SK-N-SH (cell line): ENCODE results near the gene RNFT2. TPM values are rescaled to one million over a fixed set of nuclear protein-coding genes. Genes with fewer than 3 reads are reported as not detected.
A peak's percentile ranks its signal among the peaks of the same experiment; 100 is the strongest.

Experiments
- CTCF ChIA-PET: fragments of 300-600, 350-600 bp; formaldehyde crosslinking; extraction: SDS; loops from one replicate; lab custom pipeline; 2021; lab: Yijun Ruan, JAX
- POLR2A ChIA-PET: fragments of 350-600 bp; sonication (Branson Sonifier 250); formaldehyde crosslinking; extraction: SDS; loops from one replicate; lab custom pipeline; 2020; ENCODE audit warnings: antibody characterized with exemption, inconsistent platforms; lab: Yijun Ruan, JAX
- DNase-seq: peaks from one replicate; pipeline ENCODE4 v3.0.0; 2012
- H2AFZ ChIP-seq: fragments of 200-600 bp; sonication (generic); 2 replicates; pipeline ENCODE4 v1.8.1; 2016; ENCODE audit warnings: antibody characterized with exemption, mild to moderate bottlenecking, low read depth
- H3F3A ChIP-seq: fragments of 200-600 bp; sonication (generic); replicated peaks from 2 replicates; pipeline ENCODE3; 2016; ENCODE audit warnings: antibody characterized with exemption, mild to moderate bottlenecking; ENCODE audit not compliant: insufficient read depth
- H3K27ac ChIP-seq, 2 experiments: fragments of 200-500 bp in 1 of 2; fragments of 200-600 bp in 1 of 2; sonication (Bioruptor generic) in 1 of 2; sonication (generic), shearing (Covaris generic) in 1 of 2; 2 replicates each; pipeline versions ENCODE4 v1.5.1 to v1.6.1; 2014 to 2016; ENCODE audit warnings: low read depth in 2 of 2, inconsistent platforms in 1 of 2, low read length in 1 of 2, mild to moderate bottlenecking in 1 of 2, mixed read lengths in 1 of 2
- H3K27me3 ChIP-seq: fragments of 200-600 bp; sonication (generic), shearing (Covaris generic); 2 replicates; pipeline ENCODE4 v1.6.1; 2016; ENCODE audit warnings: mixed run types; ENCODE audit not compliant: insufficient read depth
- H3K36me3 ChIP-seq, 2 experiments: fragments of 200-500 bp in 1 of 2; fragments of 200-600 bp in 1 of 2; sonication (Bioruptor generic) in 1 of 2; sonication (generic) in 1 of 2; replicated peaks in 1 of 2; 2 replicates each; pipeline versions ENCODE3 to v1.5.1; 2014 to 2016; ENCODE audit warnings: low read length in 1 of 2, mild to moderate bottlenecking in 1 of 2; ENCODE audit not compliant: insufficient read depth in 2 of 2, control insufficient read depth in 1 of 2
- H3K4me1 ChIP-seq, 2 experiments: fragments of 200-500 bp in 1 of 2; fragments of 200-600 bp in 1 of 2; sonication (Bioruptor generic) in 1 of 2; sonication (generic), shearing (Covaris generic) in 1 of 2; 2 replicates each; pipeline versions ENCODE4 v1.5.1 to v1.6.1; 2014 to 2016; ENCODE audit warnings: low read depth in 1 of 2, low read length in 1 of 2, mixed run types in 1 of 2; ENCODE audit not compliant: insufficient read depth in 2 of 2, control insufficient read depth in 1 of 2
- H3K4me2 ChIP-seq: fragments of 200-600 bp; sonication (generic), shearing (Covaris generic); 2 replicates; pipeline ENCODE4 v1.6.1; 2017; ENCODE audit warnings: mixed run types
- H3K4me3 ChIP-seq, 2 experiments: fragments of 200-500 bp in 1 of 2; fragments of 200-600 bp in 1 of 2; sonication (Bioruptor generic) in 1 of 2; sonication (generic), shearing (Covaris generic) in 1 of 2; 2 replicates each; pipeline versions ENCODE4 v1.5.1 to v1.8.1; 2014 to 2016; ENCODE audit warnings: low read depth in 2 of 2, inconsistent platforms in 1 of 2, low read length in 1 of 2, mild to moderate bottlenecking in 1 of 2, mixed read lengths in 1 of 2, moderate library complexity in 1 of 2
- H3K79me2 ChIP-seq: fragments of 200-600 bp; sonication (generic); 2 replicates; pipeline ENCODE4 v1.8.1; 2017; ENCODE audit warnings: mild to moderate bottlenecking; ENCODE audit not compliant: insufficient read depth
- H3K9ac ChIP-seq: fragments of 200-600 bp; sonication (generic); 2 replicates; pipeline ENCODE4 v1.6.1; 2017; ENCODE audit warnings: mixed run types
- H3K9me2 ChIP-seq: fragments of 200-600 bp; sonication (generic); 2 replicates; pipeline ENCODE4 v1.6.1; 2017; ENCODE audit warnings: mixed run types
- H3K9me3 ChIP-seq: fragments of 200-600 bp; sonication (generic); 2 replicates; pipeline ENCODE4 v1.6.1; 2017; ENCODE audit warnings: mixed run types, mild to moderate bottlenecking, moderate library complexity
- H4K20me1 ChIP-seq: fragments of 200-600 bp; sonication (generic); 2 replicates; pipeline ENCODE4 v1.6.1; 2017; ENCODE audit warnings: mild to moderate bottlenecking, mixed run types; ENCODE audit not compliant: insufficient read depth
- CHD2 ChIP-seq: fragments of 150-350 bp; IDR thresholded peaks from 2 replicates; pipeline ENCODE4 v1.6.1; 2018; ENCODE audit warnings: low read length; ENCODE audit not compliant: partially characterized antibody
- CTCF ChIP-seq: fragments of 200-600 bp; sonication (generic); IDR thresholded peaks from 2 replicates; pipeline ENCODE4 v1.6.1; 2017; ENCODE audit warnings: antibody characterized with exemption, mild to moderate bottlenecking, moderate library complexity
- ELF1 ChIP-seq: IDR thresholded peaks from 2 replicates; pipeline ENCODE4 v1.4.0; 2012
- EZH2phosphoT487 ChIP-seq: fragments of 200-600 bp; sonication (generic); IDR thresholded peaks from 2 replicates; pipeline ENCODE4 v1.6.1; 2017; ENCODE audit warnings: low read depth, mixed run types, mild to moderate bottlenecking, antibody characterized with exemption, moderate library complexity, borderline replicate concordance
- GABPA ChIP-seq: IDR thresholded peaks from 2 replicates; pipeline ENCODE4 v1.4.0; 2012; ENCODE audit warnings: low read depth, mild to moderate bottlenecking
- GATA2 ChIP-seq: sonication (generic); formaldehyde crosslinking; IDR thresholded peaks from 2 replicates; pipeline ENCODE4 v1.5.0; 2020; ENCODE audit warnings: mild to moderate bottlenecking, missing genetic modification reagents
- JUND ChIP-seq: IDR thresholded peaks from 2 replicates; pipeline ENCODE4 v1.4.0; 2012
- MXI1 ChIP-seq: IDR thresholded peaks from 2 replicates; pipeline ENCODE4 v1.6.1; 2012; ENCODE audit warnings: mild to moderate bottlenecking, low read depth, low read length, improper control_type of control experiment
- NFIC ChIP-seq: IDR thresholded peaks from 2 replicates; pipeline ENCODE4 v1.4.0; 2012; ENCODE audit warnings: borderline replicate concordance
- POLR2AphosphoS5 ChIP-seq: IDR thresholded peaks from 2 replicates; pipeline ENCODE4 v1.6.1; 2012; ENCODE audit warnings: low read depth, low read length
- RAD21 ChIP-seq: IDR thresholded peaks from 2 replicates; pipeline ENCODE4 v1.6.1; 2012; ENCODE audit warnings: mild to moderate bottlenecking, low read length
- RCOR1 ChIP-seq: fragments of 150-350 bp; IDR thresholded peaks from 2 replicates; pipeline ENCODE4 v1.6.1; 2017; ENCODE audit warnings: antibody characterized with exemption, low read length
- SIN3A ChIP-seq: IDR thresholded peaks from 2 replicates; pipeline ENCODE4 v1.6.1; 2012; ENCODE audit warnings: low read depth, mild to moderate bottlenecking, low read length, moderate library complexity, borderline replicate concordance
- TCF12 ChIP-seq: IDR thresholded peaks from 2 replicates; pipeline ENCODE4 v1.4.0; 2012
- WGBS: methylation state at CpG from one replicate; pipeline ENCODE4 v1.1.6; 2017; ENCODE audit warnings: low lambda C conversion rate; 5-methylcytosine and 5-hydroxymethylcytosine counted together
- polyA plus RNA-seq, 3 experiments: library from polyadenylated mRNA; depleted of rRNA; stranded (reverse); fragments of >200 nt; gene quantifications; 2 replicates each; pipeline ENCODE4 v1.2.3, GENCODE V29; 2012
- TF ChIP-seq, protein P1 (sequence below): fragments of 150-350 bp; IDR thresholded peaks from 2 replicates; pipeline ENCODE4 v1.6.1; 2017; ENCODE audit warnings: antibody characterized with exemption, low read length, low read depth, borderline replicate concordance
- TF ChIP-seq, protein P2 (sequence below): IDR thresholded peaks from 2 replicates; pipeline ENCODE4 v1.4.0; 2012; ENCODE audit warnings: low read depth, borderline replicate concordance

RNFT2 gene
- polyA plus RNA-seq, 1 of the 3 experiments (the other 2 are of a cell fraction) = 3.8 TPM

DNA sequence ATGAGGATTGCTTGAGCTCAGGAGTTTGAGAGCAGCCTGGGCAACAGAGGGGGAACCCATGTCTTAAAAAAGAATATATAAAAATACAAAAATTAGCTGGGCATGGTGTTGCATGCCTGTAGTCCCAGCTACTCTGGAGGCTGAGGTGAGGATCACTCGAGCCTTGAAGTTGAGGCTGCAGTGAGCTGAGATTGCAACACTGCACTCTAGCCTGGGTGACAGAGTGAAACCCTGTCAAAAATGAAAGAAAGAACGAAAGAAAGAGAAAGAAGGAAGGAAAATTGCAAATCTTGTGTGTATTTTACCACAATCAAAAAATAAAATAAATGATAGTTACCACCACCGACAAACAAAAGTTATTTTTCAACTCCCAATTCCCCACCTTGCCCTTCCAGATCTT lies 45.5 kb upstream of the RNFT2 start:
- Histone ChIP-seq H3K9ac (no peak overlapping the region), H2AFZ (no peak overlapping the region), H3K9me2 (no peaks in the 10 kb centered on the region), H3K4me3 (no peak overlapping the region), H3K27ac (no peak overlapping the region), H3K4me2 (no peak overlapping the region), H3F3A (no peaks in the 10 kb centered on the region), H4K20me1 (no peaks in the 10 kb centered on the region), H3K4me1 (peaks cover 0 to 25% of the 10 kb centered on the region in 2 experiments; a peak in 3 of 4 replicates), H3K27me3 (peaks cover 6% of the 10 kb centered on the region; the same call in 1 of the 2 replicates), H3K36me3 (no peaks in the 10 kb centered on the region), H3K9me3 (no peaks in the 10 kb centered on the region), H3K79me2 (no peaks in the 10 kb centered on the region)
- 78% methylated on average over 3 of the region's 3 CpGs for WGBS
- no peak for DNase-seq
- no peak for TF ChIP-seq RAD21
- ChIA-PET CTCF (interaction anchor here (0.7 to 4.0 kb wide), 4 partner anchors 9 to 1713 kb away, joined by 3 to 20 read pairs (median 6); no protein-coding TSS in a partner anchor), POLR2A (interaction anchor here (0.5 to 0.6 kb wide), 2 partner anchors 73 to 161 kb away, joined by 3 to 5 read pairs; no protein-coding TSS in a partner anchor)

- CTCF ChIA-PET = interaction anchor here (0.6 to 7.6 kb wide), 6 partner anchors 8 to 553 kb away, joined by 3 to 48 read pairs (median 6); no protein-coding TSS in a partner anchor
- peak overlapping the region; percentile 56 for H3K4me2 ChIP-seq
- H3K79me2 ChIP-seq = no peaks in the 10 kb centered on the region
- no peak overlapping the region for H3K9ac ChIP-seq
- peaks cover 6% of the 10 kb centered on the region; the same call in 1 of the 2 replicates for H3K27me3 ChIP-seq
- H3K27ac ChIP-seq = no peak overlapping the region
- peaks cover 0 to 28% of the 10 kb centered on the region in 2 experiments; a peak in 3 of 4 replicates for H3K4me1 ChIP-seq
- POLR2A ChIA-PET = interaction anchor here (0.5 kb wide), 1 partner anchor 47 kb away, joined by 3 read pairs; no protein-coding TSS in a partner anchor
- H3K9me3 ChIP-seq = no peaks in the 10 kb centered on the region
- TF ChIP-seq GATA2 = no peak
- no peak for TF ChIP-seq TCF12
- TF ChIP-seq MXI1 = peak; percentile 18; the same call in 1 of the 2 replicates
- no peak for TF ChIP-seq RCOR1
- TF ChIP-seq CHD2 = no peak
- TF ChIP-seq CTCF = no peak
- no peak for TF ChIP-seq GABPA
- no peak for TF ChIP-seq ELF1
- TF ChIP-seq, protein P1, sequence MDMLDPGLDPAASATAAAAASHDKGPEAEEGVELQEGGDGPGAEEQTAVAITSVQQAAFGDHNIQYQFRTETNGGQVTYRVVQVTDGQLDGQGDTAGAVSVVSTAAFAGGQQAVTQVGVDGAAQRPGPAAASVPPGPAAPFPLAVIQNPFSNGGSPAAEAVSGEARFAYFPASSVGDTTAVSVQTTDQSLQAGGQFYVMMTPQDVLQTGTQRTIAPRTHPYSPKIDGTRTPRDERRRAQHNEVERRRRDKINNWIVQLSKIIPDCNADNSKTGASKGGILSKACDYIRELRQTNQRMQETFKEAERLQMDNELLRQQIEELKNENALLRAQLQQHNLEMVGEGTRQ = no peak
- TF ChIP-seq, protein P2, sequence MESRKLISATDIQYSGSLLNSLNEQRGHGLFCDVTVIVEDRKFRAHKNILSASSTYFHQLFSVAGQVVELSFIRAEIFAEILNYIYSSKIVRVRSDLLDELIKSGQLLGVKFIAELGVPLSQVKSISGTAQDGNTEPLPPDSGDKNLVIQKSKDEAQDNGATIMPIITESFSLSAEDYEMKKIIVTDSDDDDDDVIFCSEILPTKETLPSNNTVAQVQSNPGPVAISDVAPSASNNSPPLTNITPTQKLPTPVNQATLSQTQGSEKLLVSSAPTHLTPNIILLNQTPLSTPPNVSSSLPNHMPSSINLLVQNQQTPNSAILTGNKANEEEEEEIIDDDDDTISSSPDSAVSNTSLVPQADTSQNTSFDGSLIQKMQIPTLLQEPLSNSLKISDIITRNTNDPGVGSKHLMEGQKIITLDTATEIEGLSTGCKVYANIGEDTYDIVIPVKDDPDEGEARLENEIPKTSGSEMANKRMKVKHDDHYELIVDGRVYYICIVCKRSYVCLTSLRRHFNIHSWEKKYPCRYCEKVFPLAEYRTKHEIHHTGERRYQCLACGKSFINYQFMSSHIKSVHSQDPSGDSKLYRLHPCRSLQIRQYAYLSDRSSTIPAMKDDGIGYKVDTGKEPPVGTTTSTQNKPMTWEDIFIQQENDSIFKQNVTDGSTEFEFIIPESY = no peak
- 0 out of 2 replicates have a peak, but pooled peaks have one; percentile 13 for TF ChIP-seq NFIC
- TF ChIP-seq POLR2AphosphoS5 = no peak
- no peak for TF ChIP-seq EZH2phosphoT487
- TF ChIP-seq JUND = no peak
- TF ChIP-seq SIN3A = no peak
- no peaks in the 10 kb centered on the region for H3K36me3 ChIP-seq
- 41% methylated on average over 34 of the region's 34 CpGs for WGBS
- no peaks in the 10 kb centered on the region for H4K20me1 ChIP-seq
- H3F3A ChIP-seq = no peaks in the 10 kb centered on the region
- peak overlapping the region; percentile 63; the same call in 1 of the 2 replicates for H2AFZ ChIP-seq
- H3K9me2 ChIP-seq = no peaks in the 10 kb centered on the region
- DNase-seq = peak; percentile 28
- H3K4me3 ChIP-seq = peak overlapping the region; percentile 29 to 30
Observed at GRCh38 chr12:116693286-116694227, 44.6 kb upstream of the RNFT2 start.
